GM21737 (cell line): Measurements from ENCODE around the gene ZFYVE16.
"Not testable (repeated sequence)": the region's sequence is repeated elsewhere in the genome, so short reads cannot be mapped to it uniquely, and the experiment has no call there.

Experiments used
- ATAC-seq: cut with Tn5 transposase; IDR thresholded peaks from one replicate; pipeline ENCODE4 v1.9.1; 2021; ENCODE audit warnings: mild to moderate bottlenecking, moderate library complexity; ENCODE audit not compliant: unreplicated experiment

ZFYVE16 gene

GRCh38 chr5:80407735-80408483 is at the start of gene ZFYVE16:
Gene ZFYVE16, plus strand, starts transcription at chr5:80408064. Its CDS starts 26,084 bp downstream, at chr5:80434148.
- peak; percentile 86 for ATAC-seq

GRCh38 chr5:80360914-80361444 is 46.9 kb upstream of the ZFYVE16 start:
- ATAC-seq, result no peak

GRCh38 chr5:80364892-80365291 is 43.0 kb upstream of the ZFYVE16 start:
- no peak for ATAC-seq

GRCh38 chr5:80368661-80369480 is 39.0 kb upstream of the ZFYVE16 start:
- no peak for ATAC-seq

GRCh38 chr5:80369521-80369920 is 38.3 kb upstream of the ZFYVE16 start:
- ATAC-seq, result no peak

- ATAC-seq, result no peak
Observed at GRCh38 chr5:80370390-80370789, 37.5 kb upstream of the ZFYVE16 start.

- no peak for ATAC-seq
Observed at GRCh38 chr5:80372780-80373179, 35.1 kb upstream of the ZFYVE16 start.

- no peak for ATAC-seq
Observed at GRCh38 chr5:80374188-80374587, 33.7 kb upstream of the ZFYVE16 start.

- ATAC-seq, result no peak
Observed at GRCh38 chr5:80376557-80376956, 31.3 kb upstream of the ZFYVE16 start.

- no peak for ATAC-seq
Observed at GRCh38 chr5:80382488-80382887, 25.4 kb upstream of the ZFYVE16 start.

- no peak for ATAC-seq
Observed at GRCh38 chr5:80387063-80387768, 20.6 kb upstream of the ZFYVE16 start.

GRCh38 chr5:80389580-80389979 is 18.3 kb upstream of the ZFYVE16 start:
- no peak for ATAC-seq

- not testable (repeated sequence) for ATAC-seq
Observed at GRCh38 chr5:80390413-80390812, 17.5 kb upstream of the ZFYVE16 start.

- not testable (repeated sequence) for ATAC-seq
Observed at GRCh38 chr5:80391267-80391666, 16.6 kb upstream of the ZFYVE16 start.

- peak; percentile 93 for ATAC-seq
Observed at GRCh38 chr5:80399526-80400239, 8.2 kb upstream of the ZFYVE16 start.

- ATAC-seq, result not testable (repeated sequence)
Observed at GRCh38 chr5:80400368-80400767, 7.5 kb upstream of the ZFYVE16 start.

- no peak for ATAC-seq
Observed at GRCh38 chr5:80403782-80404181, 4.1 kb upstream of the ZFYVE16 start.

GRCh38 chr5:80406980-80407734 is 707 bp upstream of the ZFYVE16 start:
- no peak for ATAC-seq

- peak; percentile 43 for ATAC-seq
Observed at GRCh38 chr5:80408484-80409366, 861 bp downstream of the ZFYVE16 start.
